ENCODE measurements around the gene PAMR1. TPM values are rescaled to one million over a fixed set of nuclear protein-coding genes. Genes with fewer than 3 reads are reported as not detected.

The PAMR1 gene
- total and polyA plus RNA-seq, 2 donors: 48.7 to 179 TPM

- no peak overlapping the region for H3K27ac ChIP-seq (ENCODE audit: low read depth)
- no peak overlapping the region for H3K4me3 ChIP-seq (ENCODE audit: low read depth, low read length)
- no peak for DNase-seq (ENCODE audit: extremely low spot score)
- H3K36me3 ChIP-seq (ENCODE audit: insufficient read depth): no peaks in the 10 kb centered on the region
- H3K4me1 ChIP-seq (ENCODE audit: insufficient read depth): no peaks in the 10 kb centered on the region
- WGBS: 65% methylated on average over 2 of the region's 2 CpGs
Observed at GRCh38 chr11:35412285-35412684, 113.1 kb downstream of the PAMR1 start.

- Histone ChIP-seq H3K4me3 (ENCODE audit: low read depth, low read length) (no peak overlapping the region), H3K4me1 (ENCODE audit: insufficient read depth) (no peaks in the 10 kb centered on the region), H3K27ac (ENCODE audit: low read depth) (no peak overlapping the region), H3K36me3 (ENCODE audit: insufficient read depth) (no peaks in the 10 kb centered on the region)
- 90% methylated on average over 1 of the region's 1 CpG for WGBS
- DNase-seq (ENCODE audit: extremely low spot score): no peak
Observed at GRCh38 chr11:35407041-35407440, 118.4 kb downstream of the PAMR1 start.

GRCh38 chr11:35404388-35404775 is 121.0 kb downstream of the PAMR1 start:
- Histone ChIP-seq H3K27ac (ENCODE audit: low read depth) (no peak overlapping the region), H3K4me3 (ENCODE audit: low read depth, low read length) (no peak overlapping the region), H3K36me3 (ENCODE audit: insufficient read depth) (no peaks in the 10 kb centered on the region), H3K4me1 (ENCODE audit: insufficient read depth) (no peaks in the 10 kb centered on the region)
- no peak for DNase-seq (ENCODE audit: extremely low spot score)
- WGBS: 63% methylated on average over 7 of the region's 7 CpGs

DNA sequence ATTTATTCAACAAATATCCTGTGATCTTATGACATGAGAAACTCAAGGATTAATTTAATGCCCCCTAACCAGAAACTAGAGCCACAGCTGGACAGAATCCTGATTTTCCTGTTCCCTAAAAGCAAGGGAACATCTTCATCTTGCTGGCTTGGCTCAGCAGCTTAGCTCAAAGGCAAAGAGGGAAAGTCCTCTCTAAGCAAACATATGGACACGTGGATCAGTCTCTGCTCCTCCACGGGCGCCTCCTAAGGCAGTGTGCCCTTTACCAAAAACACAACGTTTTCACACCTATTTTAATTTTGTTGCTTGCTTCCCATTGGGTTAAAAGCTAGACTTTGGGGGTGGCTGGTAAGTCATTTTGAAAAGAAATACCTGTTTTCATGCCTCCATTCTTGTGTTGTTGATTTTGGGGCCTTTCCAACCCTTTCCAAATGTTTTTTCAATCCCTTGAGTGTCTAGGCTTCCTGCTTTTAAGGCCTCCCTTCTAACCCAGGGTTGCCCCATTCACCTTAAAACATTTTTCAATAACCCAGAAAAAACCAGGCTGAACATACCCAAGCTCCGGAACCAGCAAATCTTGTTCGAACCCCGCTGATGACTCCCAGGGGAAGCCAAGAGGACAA is 121.5 kb downstream of the PAMR1 start:
- Histone ChIP-seq H3K4me1 (ENCODE audit: insufficient read depth) (no peaks in the 10 kb centered on the region), H3K4me3 (ENCODE audit: low read depth, low read length) (no peak overlapping the region), H3K36me3 (ENCODE audit: insufficient read depth) (no peaks in the 10 kb centered on the region), H3K27ac (ENCODE audit: low read depth) (no peak overlapping the region)
- no peak for DNase-seq (ENCODE audit: extremely low spot score)
- 90% methylated on average over 7 of the region's 7 CpGs for WGBS

DNA sequence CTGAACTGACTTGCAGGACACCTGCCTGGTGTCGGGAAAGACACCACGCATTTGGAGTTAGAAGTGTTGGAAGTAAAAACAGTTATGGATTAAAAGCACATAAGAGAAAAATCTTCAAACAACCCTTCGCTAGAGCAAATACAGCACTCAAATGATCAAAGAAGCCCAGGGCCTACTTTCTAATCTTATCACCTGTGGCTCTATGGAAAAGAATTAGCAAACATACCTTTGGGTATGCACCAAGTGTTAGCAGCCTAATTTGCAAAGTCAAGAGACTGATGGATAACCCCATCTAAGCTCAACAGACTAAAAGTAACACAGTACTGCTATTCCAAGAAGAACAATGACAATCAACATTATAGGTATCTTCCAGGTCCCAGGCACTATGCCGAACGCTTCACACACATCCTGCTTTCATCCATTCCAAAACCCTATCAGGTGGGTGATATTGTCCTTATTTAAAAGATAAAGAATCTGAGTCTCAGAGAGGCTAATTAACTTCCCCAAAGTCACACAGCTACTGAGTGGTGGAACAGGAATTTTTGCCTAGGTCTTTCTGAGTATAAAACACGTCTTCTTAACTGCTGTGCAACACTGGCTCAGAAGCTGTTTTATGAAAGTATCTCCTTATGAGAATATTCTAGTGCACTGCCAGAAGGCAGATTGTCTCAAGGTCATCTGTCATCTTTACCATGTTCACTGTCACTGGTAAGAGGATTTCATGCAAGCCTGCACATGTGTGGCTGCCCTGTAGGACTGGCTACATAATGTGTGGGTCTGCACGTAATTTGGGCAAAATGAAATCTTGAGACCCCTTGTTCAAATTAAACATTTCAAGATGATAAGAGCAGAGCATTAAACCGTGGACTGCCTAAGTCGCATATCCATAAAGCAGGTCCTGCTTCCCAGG is 122.4 kb downstream of the PAMR1 start:
- no peak overlapping the region for H3K27ac ChIP-seq (ENCODE audit: low read depth)
- no peaks in the 10 kb centered on the region for H3K36me3 ChIP-seq (ENCODE audit: insufficient read depth)
- no peak overlapping the region for H3K4me3 ChIP-seq (ENCODE audit: low read depth, low read length)
- no peaks in the 10 kb centered on the region for H3K4me1 ChIP-seq (ENCODE audit: insufficient read depth)
- WGBS: 80% methylated on average over 9 of the region's 9 CpGs
- DNase-seq (ENCODE audit: extremely low spot score): no peak

DNA sequence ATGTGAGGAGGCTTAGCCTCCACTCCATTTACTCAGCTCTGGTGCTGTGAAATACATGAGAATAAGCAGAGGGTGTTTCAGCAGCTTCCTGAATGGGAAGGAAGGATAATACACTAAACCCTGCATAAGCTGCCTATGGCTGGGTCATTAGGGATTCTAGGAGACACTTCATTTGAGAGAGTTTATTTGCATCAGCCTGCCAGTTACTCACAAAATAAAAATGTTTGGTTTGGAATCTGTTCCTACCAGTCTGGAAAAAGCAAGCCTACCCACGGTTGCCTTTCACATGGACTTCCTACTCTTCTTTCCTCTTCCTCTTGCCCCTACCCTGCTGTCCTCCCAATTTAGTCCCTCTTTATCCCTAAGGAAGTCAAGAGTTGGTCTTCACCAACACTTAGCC is 126.5 kb downstream of the PAMR1 start:
- Histone ChIP-seq H3K4me1 (ENCODE audit: insufficient read depth) (no peaks in the 10 kb centered on the region), H3K4me3 (ENCODE audit: low read depth, low read length) (no peak overlapping the region), H3K27ac (ENCODE audit: low read depth) (no peak overlapping the region), H3K36me3 (ENCODE audit: insufficient read depth) (no peaks in the 10 kb centered on the region)
- no peak for DNase-seq (ENCODE audit: extremely low spot score)
- WGBS: 66% methylated on average over 1 of the region's 1 CpG

DNA sequence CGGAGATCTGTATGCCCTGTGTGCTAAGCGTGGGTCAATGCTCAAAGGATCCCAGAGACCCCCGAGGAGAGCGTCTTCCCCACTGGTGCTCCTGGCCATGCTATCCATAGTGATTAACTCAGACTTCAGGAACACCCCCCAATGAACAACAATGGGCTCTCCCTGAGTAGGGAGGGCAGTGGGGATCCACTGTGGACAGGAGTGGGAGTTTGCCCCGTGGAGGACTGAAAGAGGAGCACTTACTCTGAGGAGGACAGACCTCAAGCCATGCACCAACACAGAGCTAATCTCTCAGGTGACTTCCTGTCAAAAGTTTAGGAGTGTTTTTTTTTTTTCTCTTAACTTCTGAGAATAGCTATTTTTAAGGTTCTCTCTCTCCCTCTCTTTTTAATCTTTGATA is 130.5 kb downstream of the PAMR1 start:
- H3K4me1 ChIP-seq (ENCODE audit: insufficient read depth): peaks cover 1% of the 10 kb centered on the region
- H3K36me3 ChIP-seq (ENCODE audit: insufficient read depth): no peaks in the 10 kb centered on the region
- WGBS: 94% methylated on average over 5 of the region's 5 CpGs
- no peak overlapping the region for H3K4me3 ChIP-seq (ENCODE audit: low read depth, low read length)
- no peak for DNase-seq (ENCODE audit: extremely low spot score)
- no peak overlapping the region for H3K27ac ChIP-seq (ENCODE audit: low read depth)

DNA sequence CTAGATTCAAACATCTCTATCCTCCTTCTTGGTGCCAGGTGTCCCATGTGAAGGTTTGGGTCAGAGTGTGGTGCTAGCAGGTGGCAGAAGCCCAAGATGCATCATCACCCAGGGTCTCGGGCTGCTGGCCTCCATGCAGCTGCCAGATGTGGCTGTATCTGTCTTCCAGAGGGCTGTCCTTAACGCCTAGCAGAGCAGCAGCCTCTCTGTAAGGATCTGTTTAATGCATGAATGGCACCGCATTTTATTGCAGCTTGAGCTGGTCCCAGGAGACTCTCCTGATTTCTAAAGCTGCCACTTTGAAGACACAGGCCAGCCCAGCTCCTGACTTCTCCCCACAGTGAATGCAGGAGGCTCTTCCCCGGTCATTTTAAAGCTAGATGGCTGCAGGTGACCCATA is 132.3 kb downstream of the PAMR1 start:
- WGBS: 69% methylated on average over 4 of the region's 4 CpGs
- H3K36me3 ChIP-seq (ENCODE audit: insufficient read depth): no peaks in the 10 kb centered on the region
- H3K27ac ChIP-seq (ENCODE audit: low read depth): no peak overlapping the region
- peaks cover 1% of the 10 kb centered on the region for H3K4me1 ChIP-seq (ENCODE audit: insufficient read depth)
- no peak for DNase-seq (ENCODE audit: extremely low spot score)
- no peak overlapping the region for H3K4me3 ChIP-seq (ENCODE audit: low read depth, low read length)

DNA sequence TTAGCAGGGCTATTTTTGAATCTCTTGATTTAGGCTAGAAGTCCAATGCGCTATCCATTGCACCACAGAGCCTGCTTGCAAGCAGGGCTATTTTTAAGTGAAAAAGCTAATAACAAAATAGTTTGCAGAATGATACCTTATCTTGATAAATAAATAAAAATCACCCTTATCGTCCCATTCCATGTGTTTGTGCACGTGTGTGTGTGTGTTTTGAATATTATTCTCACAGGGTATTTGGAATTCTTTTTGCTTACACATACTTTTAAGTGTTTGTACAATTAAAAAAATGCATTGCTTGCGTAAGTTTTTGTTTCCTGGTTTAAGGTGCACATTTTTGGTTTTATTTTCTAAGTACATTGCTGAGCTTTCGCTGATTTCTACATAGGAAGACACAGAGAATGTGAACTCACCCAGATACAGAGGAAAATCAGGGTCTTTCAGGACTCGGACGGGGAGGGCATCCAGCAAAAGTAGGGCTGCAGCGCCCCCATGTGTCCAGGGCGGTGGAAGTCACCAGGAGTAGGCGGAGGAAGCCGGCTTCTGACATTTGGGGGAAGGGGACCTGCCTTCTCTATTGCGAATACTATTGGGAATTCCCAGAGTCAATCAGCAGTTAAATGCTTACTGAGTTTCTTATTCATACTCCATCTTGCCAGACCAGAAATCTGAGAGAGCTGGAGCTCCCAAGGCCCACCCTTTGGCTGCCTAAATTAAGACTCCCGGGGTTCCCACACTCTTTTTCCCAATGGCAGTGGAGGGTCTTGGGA is 133.3 kb downstream of the PAMR1 start:
- peak; percentile 68 for DNase-seq (ENCODE audit: extremely low spot score)
- peaks cover 1% of the 10 kb centered on the region for H3K4me1 ChIP-seq (ENCODE audit: insufficient read depth)
- H3K27ac ChIP-seq (ENCODE audit: low read depth): no peak overlapping the region
- H3K4me3 ChIP-seq (ENCODE audit: low read depth, low read length): no peak overlapping the region
- WGBS: 22% methylated on average over 13 of the region's 13 CpGs
- H3K36me3 ChIP-seq (ENCODE audit: insufficient read depth): no peaks in the 10 kb centered on the region

GRCh38 chr11:35390737-35391682 is 134.4 kb downstream of the PAMR1 start:
- no peak overlapping the region for H3K4me3 ChIP-seq (ENCODE audit: low read depth, low read length)
- no peak for DNase-seq (ENCODE audit: extremely low spot score)
- peaks cover 1% of the 10 kb centered on the region for H3K4me1 ChIP-seq (ENCODE audit: insufficient read depth)
- no peaks in the 10 kb centered on the region for H3K36me3 ChIP-seq (ENCODE audit: insufficient read depth)
- 82% methylated on average over 13 of the region's 13 CpGs for WGBS
- H3K27ac ChIP-seq (ENCODE audit: low read depth): no peak overlapping the region

- Histone ChIP-seq H3K27ac (ENCODE audit: low read depth) (no peak overlapping the region), H3K36me3 (ENCODE audit: insufficient read depth) (no peaks in the 10 kb centered on the region), H3K4me1 (ENCODE audit: insufficient read depth) (peaks cover 1% of the 10 kb centered on the region), H3K4me3 (ENCODE audit: low read depth, low read length) (no peak overlapping the region)
- 71% methylated on average over 6 of the region's 6 CpGs for WGBS
- DNase-seq (ENCODE audit: extremely low spot score): no peak
Observed at GRCh38 chr11:35389897-35390465, 135.4 kb downstream of the PAMR1 start.

GRCh38 chr11:35389112-35389511 is 136.3 kb downstream of the PAMR1 start:
- H3K36me3 ChIP-seq (ENCODE audit: insufficient read depth): no peaks in the 10 kb centered on the region
- 87% methylated on average over 1 of the region's 1 CpG for WGBS
- H3K4me3 ChIP-seq (ENCODE audit: low read depth, low read length): no peak overlapping the region
- H3K4me1 ChIP-seq (ENCODE audit: insufficient read depth): peaks cover 1% of the 10 kb centered on the region
- no peak for DNase-seq (ENCODE audit: extremely low spot score)
- no peak overlapping the region for H3K27ac ChIP-seq (ENCODE audit: low read depth)

GRCh38 chr11:35388061-35388460 is 137.4 kb downstream of the PAMR1 start:
- peaks cover 1% of the 10 kb centered on the region for H3K4me1 ChIP-seq (ENCODE audit: insufficient read depth)
- no peak for DNase-seq (ENCODE audit: extremely low spot score)
- no peaks in the 10 kb centered on the region for H3K36me3 ChIP-seq (ENCODE audit: insufficient read depth)
- H3K27ac ChIP-seq (ENCODE audit: low read depth): no peak overlapping the region
- no peak overlapping the region for H3K4me3 ChIP-seq (ENCODE audit: low read depth, low read length)
- WGBS: 78% methylated on average over 5 of the region's 5 CpGs
